ENCODE data around the gene PDZD2. TPM values are rescaled to one million over a fixed set of nuclear protein-coding genes. Genes with fewer than 3 reads are reported as not detected.

PDZD2 gene
- total and polyA plus RNA-seq, 2 experiments from 2014 or later: 1.7 to 4.0 TPM

- H3K4me2 ChIP-seq: no peak overlapping the region
- no peaks in the 10 kb centered on the region for H3K79me2 ChIP-seq
- H3K4me1 ChIP-seq (ENCODE audit: insufficient read depth): no peaks in the 10 kb centered on the region
- H3K9me2 ChIP-seq (replicated peaks; ENCODE audit: insufficient read depth): no peaks in the 10 kb centered on the region
- H3K27ac ChIP-seq: no peak overlapping the region
- no peaks in the 10 kb centered on the region for H3K36me3 ChIP-seq (replicated peaks; ENCODE audit: insufficient read depth, low read depth)
- DNase-seq (ENCODE audit: low spot score): no peak
- no peak overlapping the region for H2AFZ ChIP-seq
- no peaks in the 10 kb centered on the region for H3K27me3 ChIP-seq
- TF ChIP-seq CTCF (IDR thresholded peaks at IDR 0.05; ENCODE audit: poor library complexity) (no peak), EZH2phosphoT487 (IDR thresholded peaks at IDR 0.05; ENCODE audit: low read depth, severe bottlenecking, unreplicated experiment) (no peak), EZH2 (IDR thresholded peaks at IDR 0.05; ENCODE audit: borderline replicate concordance) (no peak)
- H4K20me1 ChIP-seq (ENCODE audit: insufficient read depth, poor library complexity, severe bottlenecking): no peaks in the 10 kb centered on the region
- no peaks in the 10 kb centered on the region for H3K9me3 ChIP-seq (ENCODE audit: low read depth)
- 100% methylated on average over 1 of the region's 1 CpG for WGBS (ENCODE audit: low lambda C conversion rate, missing lambda C conversion rate)
- no peak overlapping the region for H3K4me3 ChIP-seq
These were observed 13.5 kb upstream of the PDZD2 start for GRCh38 chr5:31625394-31625793.

GRCh38 chr5:31626156-31626555 lies 12.8 kb upstream of the PDZD2 start:
- H3K9me2 ChIP-seq (replicated peaks; ENCODE audit: insufficient read depth): no peaks in the 10 kb centered on the region
- 77% methylated on average over 3 of the region's 3 CpGs for WGBS (ENCODE audit: low lambda C conversion rate, missing lambda C conversion rate)
- H3K4me1 ChIP-seq (ENCODE audit: insufficient read depth): no peaks in the 10 kb centered on the region
- H3K4me3 ChIP-seq: no peak overlapping the region
- H3K79me2 ChIP-seq: no peaks in the 10 kb centered on the region
- DNase-seq (ENCODE audit: low spot score): no peak
- no peaks in the 10 kb centered on the region for H3K9me3 ChIP-seq (ENCODE audit: low read depth)
- no peaks in the 10 kb centered on the region for H3K27me3 ChIP-seq
- H4K20me1 ChIP-seq (ENCODE audit: insufficient read depth, poor library complexity, severe bottlenecking): no peaks in the 10 kb centered on the region
- no peak overlapping the region for H2AFZ ChIP-seq
- H3K36me3 ChIP-seq (replicated peaks; ENCODE audit: insufficient read depth, low read depth): no peaks in the 10 kb centered on the region
- no peak overlapping the region for H3K27ac ChIP-seq
- no peak overlapping the region for H3K4me2 ChIP-seq
- TF ChIP-seq EZH2phosphoT487 (IDR thresholded peaks at IDR 0.05; ENCODE audit: low read depth, severe bottlenecking, unreplicated experiment) (no peak), EZH2 (IDR thresholded peaks at IDR 0.05; ENCODE audit: borderline replicate concordance) (no peak), CTCF (IDR thresholded peaks at IDR 0.05; ENCODE audit: poor library complexity) (no peak)

GRCh38 chr5:31626604-31627234 lies 12.2 kb upstream of the PDZD2 start:
- no peak for DNase-seq (ENCODE audit: low spot score)
- Histone ChIP-seq H3K36me3 (replicated peaks; ENCODE audit: insufficient read depth, low read depth) (no peaks in the 10 kb centered on the region), H3K27ac (no peak overlapping the region), H3K4me2 (no peak overlapping the region), H4K20me1 (ENCODE audit: insufficient read depth, poor library complexity, severe bottlenecking) (no peaks in the 10 kb centered on the region), H2AFZ (no peak overlapping the region), H3K9me2 (replicated peaks; ENCODE audit: insufficient read depth) (no peaks in the 10 kb centered on the region), H3K27me3 (no peaks in the 10 kb centered on the region), H3K4me3 (no peak overlapping the region), H3K4me1 (ENCODE audit: insufficient read depth) (no peaks in the 10 kb centered on the region), H3K9me3 (ENCODE audit: low read depth) (no peaks in the 10 kb centered on the region), H3K79me2 (no peaks in the 10 kb centered on the region)
- TF ChIP-seq EZH2 (IDR thresholded peaks at IDR 0.05; ENCODE audit: borderline replicate concordance) (no peak), EZH2phosphoT487 (IDR thresholded peaks at IDR 0.05; ENCODE audit: low read depth, severe bottlenecking, unreplicated experiment) (no peak), CTCF (IDR thresholded peaks at IDR 0.05; ENCODE audit: poor library complexity) (no peak)
- 78% methylated on average over 11 of the region's 11 CpGs for WGBS (ENCODE audit: low lambda C conversion rate, missing lambda C conversion rate)

Data from hepatocyte (in vitro differentiated cells).